Activated T-cell treated with anti-CD3 and anti-CD28 coated beads, Interleukin-2, amount 50 U/mL, for 1 hour (primary cell): ENCODE results near the gene SPATA9.
"Not testable (repeated sequence)": the region's sequence is repeated elsewhere in the genome, so short reads cannot be mapped to it uniquely, and the experiment has no call there.

ENCODE experiments used
- DNase-seq: peaks from one replicate; pipeline ENCODE4 v3.0.0-alpha.2; 2020

SPATA9 gene

DNA sequence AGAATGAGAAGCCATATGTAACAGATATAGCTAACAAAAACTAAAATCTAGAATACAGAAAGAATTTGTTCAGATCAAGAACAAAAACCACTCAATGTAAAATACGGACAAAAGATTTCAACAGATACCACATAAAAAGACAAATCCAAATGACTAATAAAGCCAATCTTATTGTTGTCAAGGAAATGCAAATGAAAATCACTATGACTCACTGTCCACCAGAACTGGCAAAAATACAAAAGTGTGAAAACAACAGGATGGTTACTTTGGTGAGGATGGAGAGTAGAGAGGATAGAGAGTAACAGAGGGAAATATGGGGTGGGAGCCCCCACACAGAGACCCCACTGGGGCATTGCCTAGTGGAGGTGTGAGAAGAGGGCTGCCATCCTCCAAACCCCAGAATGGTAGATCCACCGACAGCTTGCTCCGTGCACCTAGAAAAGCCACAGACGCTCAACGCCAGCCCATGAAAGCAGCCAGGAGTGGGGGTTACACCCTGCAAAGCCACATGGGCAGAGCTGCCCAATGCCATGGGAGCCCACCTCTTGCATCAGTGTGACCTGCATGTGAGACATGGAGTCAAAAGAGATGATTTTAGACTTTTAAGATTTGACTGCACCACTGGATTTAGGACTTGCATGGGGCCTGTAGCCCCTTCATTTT is 33.1 kb upstream of the SPATA9 start:
- no peak for DNase-seq

DNA sequence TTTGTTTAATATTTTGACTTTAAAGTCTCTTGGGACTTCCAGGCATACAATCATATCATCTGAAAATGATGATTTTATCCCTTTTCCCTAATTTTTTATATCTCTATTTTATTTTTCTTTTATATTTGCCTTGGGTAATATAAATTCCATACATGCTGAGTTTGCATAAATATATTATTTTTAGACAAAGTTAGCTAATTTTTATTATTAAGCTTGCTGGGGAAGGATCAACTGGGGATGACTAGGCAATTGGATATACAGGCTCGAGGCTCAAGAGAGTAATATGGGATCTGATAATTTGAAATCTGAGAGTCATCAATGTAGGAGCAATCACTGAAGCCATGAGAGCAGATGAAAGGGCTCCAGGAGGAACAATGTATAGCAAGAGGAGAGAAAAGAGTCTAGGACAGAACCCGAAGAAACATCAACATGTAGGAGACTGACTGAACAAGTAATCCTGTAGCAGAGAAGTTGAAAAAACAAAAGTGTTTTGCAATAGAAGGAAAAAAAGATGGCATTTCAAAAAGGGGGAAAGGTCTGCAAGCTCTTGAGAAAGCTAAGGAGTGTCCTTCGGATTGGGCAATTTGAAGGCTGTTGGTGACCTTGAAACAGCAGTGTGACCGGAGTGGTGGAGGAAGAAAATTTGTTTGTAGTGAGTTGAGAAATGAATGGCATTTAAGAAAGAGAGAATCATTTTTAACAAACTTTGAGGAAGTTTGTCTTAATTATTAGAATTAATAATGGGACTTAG is 31.3 kb upstream of the SPATA9 start:
- DNase-seq = no peak

DNA sequence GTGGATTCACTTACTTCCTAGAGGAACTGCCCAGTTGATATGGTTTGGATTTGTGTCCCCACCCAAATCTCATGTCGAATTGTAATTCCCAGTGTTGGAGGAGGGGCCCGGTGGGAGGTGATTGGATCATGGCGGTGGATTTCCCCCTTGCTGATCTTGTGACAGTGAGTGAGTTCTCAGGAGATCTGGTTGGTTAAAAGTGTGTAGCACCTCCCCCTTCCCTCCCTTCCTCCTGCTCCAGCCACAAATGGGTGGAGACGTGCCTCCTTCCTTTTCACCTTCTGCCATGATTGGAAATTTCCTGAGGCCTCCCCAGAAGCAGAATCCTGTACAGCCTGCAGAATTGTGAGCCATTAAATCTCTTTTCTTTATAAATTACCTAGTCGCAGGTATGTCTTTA is 30.5 kb upstream of the SPATA9 start:
- DNase-seq = not testable (repeated sequence)

DNA sequence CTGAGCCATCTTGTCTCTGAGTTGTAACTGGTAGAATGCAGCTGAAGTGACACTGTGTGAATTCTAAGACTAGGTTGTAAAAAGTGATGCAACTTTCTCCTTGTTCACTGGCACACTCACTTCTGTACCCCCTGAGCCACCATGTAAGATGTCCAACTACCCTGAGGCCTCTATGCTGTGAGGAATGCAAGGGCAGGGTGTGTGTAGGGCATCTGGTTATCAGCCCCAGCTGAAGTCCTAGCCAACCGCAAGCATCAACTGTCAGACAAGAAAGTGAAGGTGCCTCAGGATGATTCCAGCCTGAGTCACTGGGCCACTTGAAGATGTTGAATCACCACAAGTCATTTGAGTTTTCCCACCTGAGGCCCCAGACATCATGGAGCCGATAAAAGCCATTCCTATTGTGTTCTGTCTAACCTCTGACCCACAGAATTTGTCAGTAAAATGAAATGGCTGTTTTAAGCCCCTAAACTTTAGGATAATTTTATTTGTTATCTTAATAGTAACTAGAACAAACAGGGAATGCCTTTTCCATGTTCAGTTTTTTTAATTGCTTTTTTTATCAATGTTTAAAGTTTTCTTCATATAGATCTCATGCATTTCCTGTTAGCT is 29.7 kb upstream of the SPATA9 start:
- DNase-seq = no peak

DNA sequence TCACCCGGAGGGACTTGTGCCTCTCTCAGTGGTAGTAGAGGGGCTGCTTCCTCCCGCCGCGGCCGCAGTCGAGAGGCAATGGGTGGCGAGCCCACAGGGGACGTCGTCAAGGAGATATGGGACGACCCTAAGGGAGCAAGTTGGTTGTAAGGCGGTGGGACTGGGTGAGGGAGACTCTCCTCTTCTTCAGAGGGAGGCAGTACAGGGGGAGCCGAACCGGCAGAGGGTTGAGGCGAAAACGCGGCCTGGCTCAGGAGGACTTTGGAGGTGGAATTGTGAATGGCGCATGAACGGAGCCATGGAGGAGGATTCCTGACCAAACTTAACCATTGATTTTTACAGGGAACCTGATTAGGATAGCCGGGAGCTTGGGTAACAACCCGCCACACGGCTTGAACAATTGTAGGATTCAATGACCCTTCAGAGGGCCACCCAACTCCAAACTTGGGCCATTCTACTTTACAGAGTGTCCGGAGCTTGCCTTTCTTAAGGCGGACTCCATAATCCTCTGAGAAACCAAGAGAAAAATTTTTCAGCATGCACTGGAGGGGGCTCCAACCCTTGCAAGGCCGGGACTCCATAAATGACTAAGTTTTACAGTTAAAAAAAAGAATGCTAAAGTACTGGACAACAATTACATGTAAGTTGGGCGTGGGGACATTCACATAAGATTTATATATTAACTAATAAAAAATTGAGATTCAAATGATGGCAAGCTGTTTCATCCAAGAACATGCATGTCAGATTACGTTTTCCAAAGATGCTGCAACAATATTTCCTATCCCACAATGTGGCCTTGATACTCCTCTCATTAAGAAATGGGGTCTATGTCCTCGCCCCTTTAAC is 28.9 kb upstream of the SPATA9 start:
- DNase-seq = no peak

DNA sequence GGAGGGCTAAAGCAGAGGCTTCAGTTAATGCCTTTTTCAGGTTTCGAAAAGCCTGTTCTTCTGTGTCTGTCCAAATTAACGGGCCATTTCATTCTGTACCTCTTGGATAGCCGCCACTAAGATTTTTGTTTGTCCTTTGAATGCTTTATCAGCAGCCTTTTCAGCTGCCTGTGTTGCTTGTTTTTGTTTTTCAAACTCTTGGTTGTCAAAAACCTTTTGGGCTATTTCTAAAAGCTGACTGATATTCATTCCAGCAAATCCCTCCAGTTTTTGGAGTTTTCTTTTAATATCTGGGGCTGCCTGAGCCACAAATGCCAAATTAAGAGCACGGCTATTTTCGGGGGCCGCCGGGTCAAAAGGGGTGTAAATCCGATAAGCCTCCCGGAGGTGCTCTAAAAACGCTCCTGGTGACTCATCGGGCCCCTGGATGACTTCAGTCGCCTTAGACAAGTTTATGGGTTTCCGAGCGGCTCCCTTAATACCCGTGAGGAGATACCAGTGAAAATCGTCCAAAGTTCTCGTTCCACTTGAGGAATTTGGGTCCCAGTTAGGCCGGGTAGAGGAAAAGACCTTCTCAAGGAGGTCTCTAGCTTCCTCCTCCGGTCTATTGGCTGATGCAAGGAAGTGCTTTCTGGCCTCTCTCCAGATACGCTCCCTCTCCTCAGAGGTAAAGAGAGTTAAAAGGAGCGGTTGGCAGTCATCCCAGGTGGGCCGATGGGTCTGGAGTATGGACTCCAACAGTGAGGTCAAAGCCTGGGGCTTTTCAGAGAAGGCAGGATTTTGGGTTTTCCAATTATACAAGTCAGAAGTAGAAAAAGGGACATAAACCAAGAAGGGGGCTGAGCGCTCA is 28.1 kb upstream of the SPATA9 start:
- DNase-seq = not testable (repeated sequence)

DNA sequence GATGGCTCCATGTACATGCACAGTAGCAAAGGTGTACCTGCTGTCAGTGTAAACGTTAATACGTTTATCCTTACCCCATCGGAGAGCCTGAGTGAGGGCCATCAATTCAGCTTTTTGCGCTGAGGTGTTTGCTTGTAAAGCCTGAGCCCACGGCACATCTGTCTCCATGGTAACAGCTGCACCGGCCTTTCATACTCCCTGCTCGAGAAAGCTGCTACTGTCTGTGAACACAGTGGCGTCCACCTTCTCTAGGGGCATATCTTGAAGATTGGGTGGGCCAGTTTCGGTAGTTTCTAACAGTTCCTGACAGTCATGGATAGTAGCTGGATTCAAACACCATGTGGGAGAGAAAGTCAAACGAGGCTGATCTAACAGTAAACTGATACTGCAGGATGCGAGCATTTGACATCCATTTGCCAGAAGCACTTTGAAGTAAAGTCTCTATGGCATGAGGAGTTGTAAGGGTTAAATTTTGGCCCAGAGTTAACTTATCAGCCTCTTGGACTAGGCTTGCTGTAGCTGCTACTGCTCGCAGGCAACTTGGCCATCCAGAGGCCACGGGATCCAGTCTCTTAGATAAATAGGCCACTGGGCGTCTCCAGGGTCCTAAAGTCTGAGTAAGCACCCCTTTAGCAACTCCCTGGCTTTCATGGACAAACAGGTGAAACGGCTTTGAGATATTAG is 27.3 kb upstream of the SPATA9 start:
- DNase-seq = no peak

DNA sequence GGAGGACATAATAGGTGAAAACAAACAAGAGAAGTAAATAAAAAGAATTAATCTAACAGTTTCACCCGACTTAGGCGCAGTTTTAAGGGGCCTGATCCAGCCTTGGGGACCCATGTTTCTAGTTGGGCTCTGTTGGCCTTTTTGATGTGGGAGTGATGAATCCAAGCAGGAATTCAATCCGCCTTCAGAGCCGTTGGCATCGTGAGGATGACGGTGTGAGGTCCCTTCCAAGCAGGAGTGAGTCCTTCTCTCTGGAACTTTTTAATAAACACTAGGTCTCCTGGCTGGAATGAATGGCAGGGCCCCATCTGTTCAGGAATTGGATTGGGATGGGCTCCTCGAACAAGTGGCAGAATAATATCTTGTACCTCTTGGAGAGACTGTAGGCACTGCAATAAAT is 26.1 kb upstream of the SPATA9 start:
- DNase-seq = no peak

DNA sequence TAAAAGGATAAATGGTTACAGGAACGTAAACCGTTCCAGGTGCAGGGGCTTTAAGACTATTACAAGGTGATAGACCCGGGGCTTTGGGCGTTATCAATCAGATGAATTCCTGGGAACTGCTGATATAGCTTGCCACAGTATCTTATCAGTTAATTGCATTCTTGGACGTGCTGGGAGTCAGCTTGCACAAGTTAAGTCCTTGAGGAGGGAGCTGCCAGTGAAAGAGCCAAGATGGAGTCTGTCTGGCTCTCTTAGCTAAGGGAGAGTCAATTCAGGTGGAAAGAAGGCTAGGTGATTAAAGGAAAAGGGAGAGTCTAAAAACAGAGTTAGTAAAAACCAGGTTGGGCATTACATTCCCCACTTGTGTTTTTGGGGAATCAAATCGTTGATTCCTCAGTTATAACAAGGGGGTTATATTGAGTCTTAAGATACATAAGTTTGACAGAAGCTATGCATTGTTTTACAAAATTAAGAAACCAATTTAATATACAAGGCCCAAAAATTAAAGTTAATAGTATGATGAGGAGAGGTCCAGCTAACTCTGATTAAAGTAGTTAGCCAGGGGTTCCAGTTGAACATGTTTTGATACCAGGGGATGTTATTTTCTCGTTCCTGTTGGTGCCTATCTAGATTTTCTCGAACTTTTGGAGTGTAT is 24.9 kb upstream of the SPATA9 start:
- not testable (repeated sequence) for DNase-seq

DNA sequence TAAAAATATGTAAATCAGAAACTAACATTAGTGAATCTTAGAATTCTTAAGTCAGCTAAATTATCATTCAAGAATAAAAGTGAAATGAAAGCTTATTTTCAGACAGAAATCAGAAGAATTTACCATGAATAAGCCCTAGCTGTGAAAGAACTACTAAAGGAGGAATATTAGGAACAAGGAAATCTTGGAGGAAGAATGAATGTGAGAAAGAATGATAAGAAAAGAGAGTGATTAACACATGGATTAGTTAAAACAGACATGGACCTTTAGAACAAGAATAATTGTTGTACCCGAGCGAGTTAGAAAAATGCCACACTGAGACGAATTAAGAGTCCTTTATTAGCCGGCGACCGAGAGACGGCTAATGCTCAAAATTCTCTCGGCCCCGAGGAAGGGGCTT is 24.3 kb upstream of the SPATA9 start:
- no peak for DNase-seq

DNA sequence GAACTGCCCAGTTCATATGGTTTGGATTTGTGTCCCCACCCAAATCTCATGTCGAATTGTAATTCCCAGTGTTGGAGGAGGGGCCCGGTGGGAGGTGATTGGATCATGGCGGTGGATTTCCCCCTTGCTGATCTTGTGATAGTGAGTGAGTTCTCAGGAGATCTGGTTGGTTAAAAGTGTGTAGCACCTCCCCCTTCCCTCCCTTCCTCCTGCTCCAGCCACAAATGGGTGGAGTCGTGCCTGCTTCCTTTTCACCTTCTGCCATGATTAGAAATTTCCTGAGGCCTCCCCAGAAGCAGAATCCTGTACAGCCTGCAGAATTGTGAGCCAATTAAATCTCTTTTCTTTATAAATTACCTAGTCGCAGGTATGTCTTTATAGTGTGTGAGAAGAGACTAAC is 23.4 kb upstream of the SPATA9 start:
- DNase-seq = not testable (repeated sequence)

DNA sequence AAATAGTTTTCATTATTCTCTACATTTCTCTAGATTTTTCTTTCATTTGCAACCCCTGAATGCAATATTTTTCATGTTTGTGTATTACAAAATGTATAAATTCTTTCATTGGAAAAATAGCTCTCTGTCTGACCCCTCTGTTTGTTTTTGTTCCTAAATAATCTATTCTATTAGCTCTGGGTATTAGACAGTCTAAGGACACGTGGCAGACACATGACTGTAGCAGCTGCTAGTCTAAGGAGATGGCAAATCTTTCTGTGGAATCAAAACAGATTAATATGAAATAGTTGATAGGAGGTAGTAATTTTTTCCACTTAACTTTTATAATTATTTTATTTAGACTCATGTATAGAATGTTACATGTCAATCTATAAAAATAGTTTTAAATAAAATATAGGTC is 21.4 kb upstream of the SPATA9 start:
- no peak for DNase-seq

DNA sequence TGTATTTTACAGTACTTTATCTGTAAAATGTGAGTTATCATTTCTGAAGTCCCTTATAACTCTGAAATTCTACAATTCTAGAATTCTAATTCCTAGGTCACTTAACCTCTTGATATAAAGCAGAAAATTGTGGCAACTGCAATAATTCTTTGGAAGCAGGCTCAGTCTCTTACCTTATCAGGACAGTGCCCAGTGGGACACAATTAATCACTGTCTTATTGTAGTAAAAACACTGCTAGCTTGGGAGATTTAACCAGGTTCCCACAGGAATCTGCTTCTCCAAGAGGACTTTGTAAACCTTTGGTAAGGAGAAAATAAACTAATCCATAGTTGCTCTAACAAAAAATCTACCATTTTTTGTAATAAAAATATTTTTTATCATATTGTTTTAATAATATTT is 18.3 kb upstream of the SPATA9 start:
- DNase-seq = no peak

DNA sequence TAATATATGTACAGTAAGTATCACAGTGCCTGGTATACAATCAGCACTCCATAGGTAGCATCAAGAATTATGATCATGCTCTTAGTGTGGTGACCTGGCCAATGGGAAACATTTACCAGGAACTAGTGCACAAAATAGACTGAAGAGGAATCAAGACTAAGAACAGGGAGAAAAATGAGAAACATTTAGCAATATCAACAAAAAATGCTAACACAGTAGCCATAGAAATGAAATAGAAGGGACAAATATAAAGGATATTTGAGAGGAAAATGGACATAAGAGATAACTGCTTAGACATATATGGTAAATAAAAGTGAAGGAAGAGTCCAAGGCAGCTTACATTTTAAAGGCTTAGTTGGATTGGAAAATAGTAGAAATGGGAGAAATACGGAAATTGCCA is 16.5 kb upstream of the SPATA9 start:
- DNase-seq = no peak

DNA sequence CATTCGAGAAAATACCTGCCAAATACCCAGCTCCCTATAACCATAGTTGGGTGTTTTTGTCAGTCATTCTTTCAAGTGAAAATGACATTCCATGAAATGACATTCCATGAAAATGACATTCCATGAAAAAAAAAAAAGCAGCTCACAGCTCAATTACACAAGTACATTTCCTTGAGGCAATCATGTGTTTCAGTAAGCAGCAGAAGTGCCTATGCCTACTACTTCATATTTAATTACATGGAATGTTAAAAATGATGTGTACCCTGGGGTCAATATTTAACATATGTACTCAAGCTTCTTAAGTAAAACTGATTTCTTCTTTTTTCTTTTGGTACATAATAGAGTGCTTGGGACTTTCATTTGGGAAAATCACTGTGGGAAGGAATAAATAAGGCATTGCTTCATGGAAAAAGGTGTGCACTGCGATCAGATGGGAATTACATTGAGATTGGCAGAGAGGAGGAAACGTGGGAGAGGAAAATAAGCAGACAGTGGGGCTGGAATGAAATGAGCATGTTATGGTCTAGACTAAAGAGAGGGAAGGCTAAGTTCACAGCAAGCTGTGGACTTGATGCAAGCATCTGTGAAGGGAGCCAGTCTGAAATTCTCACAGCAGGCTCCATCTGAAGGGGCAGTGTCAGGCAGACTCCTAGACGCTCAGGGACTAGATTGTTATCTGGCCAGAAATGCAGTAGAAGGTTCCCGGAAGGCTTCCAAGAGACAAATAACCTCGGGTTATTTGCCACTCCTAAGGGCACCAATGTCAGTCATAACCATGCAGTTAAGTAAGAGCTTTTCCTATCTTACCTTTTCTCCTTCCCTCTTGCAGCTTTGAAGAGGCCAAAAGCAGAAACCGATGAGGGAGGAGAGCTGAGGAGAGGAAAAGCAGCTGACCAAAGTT is 15.2 kb upstream of the SPATA9 start:
- DNase-seq = no peak

DNA sequence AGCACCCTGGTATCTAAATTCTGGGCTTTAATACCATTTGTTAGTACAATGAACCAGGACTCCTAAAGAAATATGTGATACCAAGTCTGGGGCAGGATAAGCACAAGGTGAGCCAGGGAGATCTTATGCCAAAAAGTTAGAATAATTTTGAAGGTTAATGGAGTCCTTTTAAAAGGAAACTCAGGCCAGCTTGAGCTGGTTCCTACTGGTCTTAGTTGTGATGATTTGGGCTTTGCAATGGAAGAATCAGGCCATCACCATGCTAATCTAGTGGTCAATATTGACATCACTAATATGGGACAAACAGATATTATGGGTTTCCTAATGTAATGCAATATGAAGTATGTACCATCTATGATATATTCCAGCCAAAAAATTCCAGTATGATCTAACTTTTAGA is 7.5 kb upstream of the SPATA9 start:
- DNase-seq = no peak

DNA sequence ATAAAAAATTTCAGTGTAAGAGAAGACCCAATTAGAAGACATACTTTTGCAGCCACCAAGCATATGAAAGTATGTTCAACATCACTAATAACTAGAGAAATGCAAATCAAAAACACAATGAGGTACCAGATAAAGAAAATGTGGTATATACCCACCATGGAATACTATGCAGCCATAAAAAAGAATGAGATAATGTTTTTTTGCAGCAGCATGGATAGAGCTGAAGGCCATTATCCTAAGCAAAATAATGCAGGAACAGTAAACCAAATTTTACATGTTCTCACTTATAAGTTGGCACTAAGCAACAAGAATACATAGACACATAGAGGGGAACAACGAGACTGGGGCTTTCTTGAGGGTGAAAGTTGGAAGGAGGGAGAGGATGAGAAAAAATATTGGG is 6.9 kb upstream of the SPATA9 start:
- no peak for DNase-seq

DNA sequence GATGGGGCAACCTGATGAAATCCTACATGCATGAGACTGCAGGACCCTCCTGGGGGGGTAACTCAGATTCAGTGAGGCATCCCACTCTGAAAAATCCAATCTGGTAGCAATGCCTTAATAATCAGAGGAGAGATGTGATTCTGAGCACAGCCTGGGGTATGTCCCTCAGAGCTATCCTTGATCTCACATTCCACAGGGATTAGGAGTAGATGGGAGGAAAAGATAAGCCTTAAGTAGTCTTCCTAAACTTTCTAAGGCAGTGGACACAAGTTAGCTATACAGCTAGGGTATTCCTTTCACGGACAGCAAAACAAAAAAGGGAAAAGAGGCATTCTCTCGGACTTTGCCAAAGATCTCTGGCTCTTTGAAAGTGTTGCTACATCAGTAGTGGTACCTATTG is 3.9 kb upstream of the SPATA9 start:
- DNase-seq = no peak

DNA sequence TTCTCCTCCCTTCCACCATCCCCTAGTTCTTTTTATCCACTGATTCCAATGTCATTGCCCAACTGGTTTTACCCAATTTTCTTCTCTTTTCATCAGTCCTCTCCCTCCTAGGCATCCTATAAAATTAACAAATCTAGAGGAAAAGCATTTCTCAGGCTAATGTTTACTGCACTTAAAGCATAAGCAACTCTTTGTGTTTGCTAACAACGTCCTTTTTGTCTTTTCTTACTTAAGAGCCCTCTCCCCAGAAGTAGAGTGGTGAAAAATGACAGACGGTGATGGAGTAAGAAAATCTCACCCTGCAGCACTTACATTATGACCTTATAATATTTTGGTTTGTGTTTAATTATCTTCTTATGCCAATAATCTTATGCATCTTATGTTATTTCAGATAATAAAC is 1.6 kb upstream of the SPATA9 start:
- no peak for DNase-seq

DNA sequence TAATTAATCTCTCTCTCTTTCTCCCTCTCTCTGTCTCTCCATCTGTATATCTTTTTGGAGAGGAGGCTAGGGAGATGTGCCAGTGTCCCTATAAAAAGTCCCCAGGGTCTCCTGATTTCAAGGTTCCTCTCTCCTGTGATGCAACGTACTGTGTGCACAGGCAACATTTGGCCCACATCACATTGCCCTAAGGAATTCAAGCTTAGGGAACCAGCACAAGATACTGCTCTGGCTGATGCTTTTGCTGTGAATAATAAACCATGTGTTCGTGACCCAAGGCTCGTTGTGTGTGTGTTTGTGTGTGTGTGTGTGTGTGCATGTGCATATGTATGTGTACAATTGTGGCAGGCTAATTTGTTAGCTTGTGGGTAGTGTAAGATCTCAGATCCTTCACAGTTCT is 9.7 kb downstream of the SPATA9 start:
- no peak for DNase-seq
